Stimulated activated CD4-positive, alpha-beta T cell treated with anti-CD3 and anti-CD28 coated beads, Interleukin-12 subunit alpha, Interleukin-12 subunit beta, amount 100 ng/mL, for 24 hours (primary cell): ENCODE measurements around the gene ARSJ.

Source experiments
- DNase-seq, 2 experiments: peaks; one replicate each; pipeline ENCODE4 v3.0.0-alpha.2; 2020; ENCODE audit warnings: low read depth in 2 of 2

Gene ARSJ

DNA sequence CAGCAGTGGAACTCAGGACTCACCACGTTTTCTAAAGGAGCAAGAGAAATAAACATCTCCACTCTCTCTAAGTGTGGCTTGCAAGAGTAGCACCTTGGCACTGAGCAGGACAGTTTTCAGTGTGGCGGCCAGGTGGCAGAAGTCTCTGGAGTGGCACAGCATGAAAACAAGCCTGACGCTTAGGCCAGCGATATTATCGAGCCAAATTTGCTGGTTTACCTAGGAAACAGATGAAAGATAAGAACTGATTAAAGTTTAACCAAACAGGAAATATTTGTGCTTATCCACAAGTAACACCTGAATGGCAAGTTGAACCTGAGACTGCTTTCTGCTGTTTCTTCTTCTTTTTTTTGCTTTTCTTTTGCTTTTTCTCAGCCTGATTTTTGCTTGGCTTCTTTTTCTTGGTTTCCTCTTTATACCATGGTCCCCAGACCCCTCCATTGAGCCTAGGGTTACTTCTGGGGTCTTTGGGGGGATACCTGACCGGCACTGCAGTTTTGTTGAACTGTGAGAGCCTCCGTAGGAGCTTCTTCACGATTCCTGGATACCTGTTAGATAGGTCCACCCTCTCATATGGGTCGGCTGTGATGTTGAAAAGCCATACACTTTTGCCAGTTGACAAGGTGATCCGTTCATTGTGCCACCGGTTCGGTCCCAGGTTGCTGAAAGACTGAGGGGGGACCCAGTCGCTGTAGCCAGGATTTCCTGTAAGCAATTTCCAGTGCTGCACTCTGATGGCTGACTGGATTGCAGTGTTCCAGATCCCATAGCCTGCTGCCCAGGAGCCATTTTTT is 77.3 kb downstream of the ARSJ start:
- DNase-seq, result peak; percentile 13 to 35

DNA sequence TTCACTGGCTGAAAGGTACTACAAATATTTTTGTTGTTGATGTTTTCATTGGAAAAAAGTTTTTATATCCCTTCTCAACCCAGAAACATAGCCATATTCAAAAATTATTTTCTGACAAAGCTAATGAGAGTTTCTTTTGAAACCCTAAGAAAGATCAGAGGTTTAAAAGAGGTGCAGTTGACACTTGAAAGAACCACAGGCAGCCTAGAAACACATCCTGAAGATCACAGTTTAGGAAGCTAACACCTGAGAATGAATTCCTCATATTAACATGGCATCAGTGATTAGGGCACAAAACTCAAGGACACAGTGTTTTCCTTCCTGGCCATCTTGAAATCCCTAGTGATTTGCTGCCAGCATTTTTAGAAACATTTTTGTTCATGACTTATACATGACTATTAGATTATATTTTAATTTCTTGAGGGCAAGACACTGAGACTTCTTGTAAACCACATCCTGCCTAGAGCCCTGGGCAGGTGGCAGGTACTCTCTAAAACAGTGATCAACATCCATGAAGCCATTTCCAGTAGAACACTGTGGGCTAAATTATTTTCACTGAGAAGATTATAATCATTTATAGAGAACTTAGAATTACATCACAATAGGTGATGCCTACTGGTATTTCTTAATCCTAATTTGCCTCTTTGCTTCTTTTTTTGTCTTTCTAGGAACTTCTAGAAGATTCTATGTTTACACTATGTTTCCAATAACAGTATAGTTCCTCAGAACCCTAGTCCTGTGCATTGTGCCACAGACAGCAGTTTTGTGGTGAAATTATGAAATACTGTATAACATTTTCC is 80.0 kb downstream of the ARSJ start:
- DNase-seq, result no peak

DNA sequence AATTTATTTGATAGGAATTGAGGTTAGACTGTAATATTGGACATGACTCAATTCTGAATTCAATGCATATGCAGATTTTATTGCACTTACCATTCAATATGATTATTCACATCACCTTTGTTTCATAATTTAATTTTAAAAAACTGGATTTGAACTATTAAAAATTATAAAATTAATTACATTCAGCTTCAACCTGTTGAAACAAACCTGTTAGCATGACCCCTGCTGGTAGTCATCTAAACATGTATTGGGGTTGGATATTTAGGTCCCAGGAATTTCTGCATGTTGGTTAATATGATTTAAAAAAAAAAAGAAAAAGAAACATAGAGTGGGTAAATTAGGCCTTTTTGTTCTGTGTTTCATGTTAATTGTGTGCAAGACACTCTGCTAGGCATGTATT is 85.9 kb downstream of the ARSJ start:
- DNase-seq, result no peak

DNA sequence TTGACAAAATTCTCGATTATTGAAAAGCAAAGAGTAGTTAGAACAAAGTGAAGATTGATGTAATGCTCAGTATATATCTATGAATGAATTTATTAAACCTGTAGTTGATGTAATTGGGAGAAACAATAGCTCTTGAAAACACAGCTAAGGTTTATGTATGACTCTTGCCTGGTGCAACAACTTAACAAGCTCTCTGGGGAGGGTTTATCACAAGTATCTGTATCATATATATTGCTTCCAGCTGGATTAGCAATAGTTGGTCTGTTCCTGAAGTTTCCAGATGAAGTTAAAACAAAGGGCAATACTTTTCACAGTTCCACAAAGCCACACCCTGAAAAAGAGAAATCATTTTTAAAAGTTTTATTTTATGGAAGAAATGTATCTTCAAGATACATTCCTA is 91.4 kb downstream of the ARSJ start:
- DNase-seq, result no peak

DNA sequence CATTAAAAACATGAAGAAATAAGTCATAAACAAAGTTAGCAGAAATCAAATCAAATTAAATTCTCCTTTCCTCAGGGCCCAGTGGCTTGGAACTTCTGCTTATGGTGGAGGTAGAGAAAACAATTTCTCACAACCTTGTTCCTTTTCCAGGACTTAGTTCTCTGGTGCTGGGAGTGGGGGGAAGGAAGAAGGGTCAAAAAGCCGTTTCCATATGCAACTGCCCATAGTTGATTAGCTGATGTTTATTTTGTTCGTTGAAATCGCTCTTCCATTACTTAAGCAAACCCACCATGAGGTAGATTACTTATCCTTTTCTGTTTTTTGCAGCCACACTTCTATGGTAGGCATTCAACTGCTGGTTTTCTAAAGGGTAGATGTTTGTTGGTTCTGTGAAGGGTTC is 94.2 kb downstream of the ARSJ start:
- no peak for DNase-seq

DNA sequence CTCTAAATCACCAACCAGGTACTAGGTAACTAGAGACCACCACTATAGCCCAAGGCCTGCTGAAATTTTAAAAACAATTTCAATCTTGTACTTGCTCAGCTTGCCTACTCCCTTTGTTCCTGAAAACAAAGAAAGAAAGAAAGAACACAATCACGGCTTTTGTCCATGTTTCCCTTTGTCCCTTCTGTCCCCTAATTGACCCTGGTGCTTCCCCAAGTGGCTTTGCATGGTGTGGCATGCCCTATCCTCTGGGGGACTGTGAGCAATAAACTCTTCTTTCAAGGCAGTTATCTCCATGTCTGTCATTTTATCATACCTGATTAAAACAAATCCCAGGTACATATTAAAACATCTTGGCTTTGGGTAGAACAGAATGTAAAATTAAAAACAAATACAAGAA is 94.8 kb downstream of the ARSJ start:
- no peak for DNase-seq

DNA sequence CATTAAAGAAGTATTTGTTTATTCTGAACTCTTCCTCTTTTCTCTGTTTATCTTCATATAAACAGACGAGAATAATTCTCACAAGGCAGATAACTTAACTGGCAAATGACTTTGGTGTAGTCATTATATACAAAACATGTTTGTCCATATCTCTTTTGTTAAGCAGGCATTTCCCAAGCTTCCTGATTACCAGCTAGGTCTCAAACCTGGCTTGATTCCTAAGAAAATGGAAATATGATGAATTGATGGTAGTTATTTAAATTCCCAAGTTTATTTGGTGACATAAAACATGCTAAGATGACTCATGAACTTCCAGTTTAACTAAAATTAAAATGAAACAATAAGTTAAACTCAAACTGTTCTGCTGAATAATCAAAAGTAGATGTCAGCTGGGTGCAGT is 96.8 kb downstream of the ARSJ start:
- no peak for DNase-seq

DNA sequence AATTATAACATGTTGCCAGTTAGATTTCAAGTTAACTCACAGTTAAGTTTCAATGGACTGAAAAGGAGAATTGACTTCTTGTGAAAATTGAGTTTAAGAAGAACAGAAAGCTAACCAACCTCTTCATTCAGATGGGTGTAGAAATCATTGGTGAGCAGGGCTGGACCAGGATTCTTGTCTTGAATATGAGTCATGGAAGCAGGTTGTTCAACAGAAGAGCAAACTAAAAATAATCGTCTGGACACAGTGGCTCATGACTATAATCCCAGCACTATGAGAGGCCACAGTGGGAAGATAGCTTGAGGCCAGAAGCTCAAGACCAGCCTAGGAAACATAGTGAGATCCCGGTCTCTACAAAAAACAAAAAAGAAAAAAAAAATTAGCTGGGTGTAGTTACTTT is 98.2 kb downstream of the ARSJ start:
- DNase-seq, result no peak

DNA sequence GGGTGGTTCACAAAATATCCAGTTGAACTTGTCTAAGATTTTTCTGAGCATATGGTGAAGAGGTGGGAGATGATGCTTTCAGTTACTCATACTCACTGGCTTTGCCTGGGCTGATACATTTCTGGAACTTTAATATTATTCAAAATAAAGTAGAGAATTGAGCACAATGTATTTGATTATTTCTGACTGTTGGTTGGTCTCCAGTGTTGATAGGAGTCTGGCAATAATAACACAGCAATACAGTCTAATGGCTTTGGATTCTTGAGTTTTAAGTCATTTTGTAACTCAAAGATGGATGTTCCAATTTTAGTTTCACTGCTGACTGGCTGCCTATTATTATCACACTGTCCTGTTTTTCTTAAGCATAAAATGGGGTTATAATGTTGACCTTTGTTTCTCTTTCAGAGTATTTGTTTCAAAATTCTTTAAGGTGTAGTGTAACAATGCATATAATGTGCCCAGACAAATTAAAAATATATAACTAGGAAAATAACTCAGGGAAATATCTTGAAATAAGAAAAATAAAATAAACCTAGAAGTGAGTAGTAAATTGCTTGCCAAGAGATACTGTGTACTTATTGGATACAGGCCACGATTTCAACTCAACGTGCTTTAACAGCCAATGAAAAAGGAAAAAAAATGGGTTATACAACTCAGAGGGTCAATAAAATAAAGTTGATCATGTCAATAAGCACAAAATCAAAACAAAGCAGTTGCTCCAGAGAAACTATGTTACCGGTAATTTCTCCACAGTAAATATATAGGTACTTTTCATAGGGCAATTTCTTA is 99.0 kb downstream of the ARSJ start:
- no peak for DNase-seq

DNA sequence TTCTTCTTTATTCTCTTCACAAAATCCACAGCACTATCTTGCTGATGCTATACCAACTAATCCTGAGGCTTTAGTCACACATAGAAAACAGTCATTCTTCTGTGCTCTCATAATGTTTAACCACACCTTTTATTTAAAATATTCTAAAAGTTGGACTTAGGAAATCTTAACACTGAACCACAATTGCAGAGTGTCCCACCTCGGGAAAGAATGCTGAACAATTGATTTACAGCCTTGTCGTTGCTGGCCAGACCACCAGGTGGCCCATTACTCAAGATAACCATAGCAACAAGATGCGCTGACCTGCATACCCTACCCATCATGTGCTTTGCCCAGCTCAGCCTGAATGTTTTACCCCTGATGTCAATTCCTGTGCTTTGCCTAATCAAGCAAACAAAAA is 100.8 kb downstream of the ARSJ start:
- DNase-seq, result no peak

DNA sequence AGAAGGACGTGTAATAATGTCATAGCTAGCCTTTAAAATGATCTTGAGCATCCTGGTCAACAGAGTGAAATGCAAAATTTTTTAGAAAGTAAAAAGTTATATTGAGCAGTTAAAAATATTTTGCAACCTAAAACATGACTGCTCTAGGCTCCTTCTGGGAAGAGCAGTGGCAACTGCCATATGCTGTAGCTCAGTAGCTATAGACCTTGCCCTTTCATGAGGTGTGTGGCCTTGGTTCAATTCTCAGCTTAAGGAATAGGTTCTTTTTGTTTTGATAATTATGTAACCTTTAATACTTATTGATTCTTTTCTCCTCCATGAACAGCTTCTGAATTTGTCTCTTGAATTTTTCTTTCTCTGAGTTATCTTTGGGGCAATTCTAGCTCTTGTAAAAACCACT is 105.0 kb downstream of the ARSJ start:
- DNase-seq, result no peak

DNA sequence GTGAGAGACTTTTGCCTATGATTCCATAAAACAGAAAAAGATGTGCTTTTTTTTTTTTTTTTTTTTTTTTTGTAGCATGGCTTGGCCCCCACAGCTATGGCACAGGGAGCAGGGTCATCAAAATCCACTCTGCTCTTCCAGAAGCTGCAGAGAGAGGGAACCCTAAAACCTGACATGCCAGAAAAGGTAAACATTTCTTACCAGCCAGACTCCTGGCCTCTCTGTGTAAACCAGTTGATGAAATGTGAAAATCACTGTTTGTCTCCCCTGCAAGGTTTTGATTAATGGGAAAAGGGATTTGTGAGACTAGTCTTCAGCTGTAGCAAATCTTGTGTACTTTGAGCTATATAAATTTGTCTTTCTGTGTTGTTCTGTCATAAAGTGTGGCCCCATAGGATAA is 105.9 kb downstream of the ARSJ start:
- no peak for DNase-seq

DNA sequence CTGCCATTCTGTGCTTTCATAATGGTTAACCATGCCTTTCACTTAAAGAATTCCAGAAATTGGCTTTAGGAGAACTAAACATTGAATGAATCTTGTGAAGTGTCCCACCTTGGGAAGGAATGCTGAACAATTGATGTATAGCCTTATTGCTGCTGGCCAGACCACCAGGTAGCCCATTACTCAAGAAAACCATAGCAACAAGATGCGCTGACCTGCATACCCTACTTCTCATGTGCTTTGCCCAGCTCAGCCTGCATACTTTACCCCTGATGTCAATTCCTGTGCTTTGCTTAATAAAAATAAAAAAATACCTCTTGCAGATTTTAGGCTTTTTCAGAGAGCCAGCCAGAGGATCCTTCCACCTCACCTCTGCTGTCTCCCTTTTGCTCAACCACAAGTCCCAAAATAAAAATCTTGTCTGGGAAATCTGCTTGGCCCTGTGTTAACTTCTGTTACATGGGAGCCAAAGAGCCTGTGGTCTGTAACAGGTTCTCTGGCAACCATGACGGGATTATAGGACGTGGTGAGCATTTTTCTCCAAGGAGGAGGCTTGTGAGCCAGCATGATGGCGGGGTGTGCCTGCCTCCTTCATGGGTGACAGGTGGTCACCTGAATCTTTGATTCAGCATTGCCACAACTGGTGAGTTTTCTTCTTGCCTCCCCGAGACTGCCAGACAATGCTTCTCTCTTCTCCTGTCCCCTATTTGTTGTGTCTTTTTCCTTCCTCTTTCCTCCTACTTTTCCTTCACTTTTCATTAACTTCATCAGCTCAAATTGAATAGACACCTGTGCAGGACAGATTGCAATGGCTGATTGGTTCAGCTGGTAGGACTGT is 106.8 kb downstream of the ARSJ start:
- no peak for DNase-seq

DNA sequence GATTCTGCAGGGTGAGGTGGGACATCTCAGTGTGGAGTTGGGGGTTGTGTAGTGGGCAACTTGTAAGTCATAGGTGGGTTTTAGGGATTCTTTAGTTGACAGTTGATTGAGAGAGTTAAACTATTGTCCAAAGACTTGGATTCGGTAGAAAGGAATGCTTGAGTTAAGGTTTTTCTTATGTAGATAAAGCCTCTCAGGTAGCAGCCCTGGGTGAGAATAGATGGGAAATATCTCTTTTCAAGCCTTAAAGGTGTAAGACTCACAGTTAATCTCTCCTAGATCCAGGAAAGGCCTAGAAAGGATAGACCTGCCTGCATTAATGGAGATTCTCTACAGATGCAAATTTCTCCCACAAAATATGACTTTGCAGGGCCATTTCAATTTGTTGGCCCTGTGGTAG is 108.4 kb downstream of the ARSJ start:
- DNase-seq, result no peak

DNA sequence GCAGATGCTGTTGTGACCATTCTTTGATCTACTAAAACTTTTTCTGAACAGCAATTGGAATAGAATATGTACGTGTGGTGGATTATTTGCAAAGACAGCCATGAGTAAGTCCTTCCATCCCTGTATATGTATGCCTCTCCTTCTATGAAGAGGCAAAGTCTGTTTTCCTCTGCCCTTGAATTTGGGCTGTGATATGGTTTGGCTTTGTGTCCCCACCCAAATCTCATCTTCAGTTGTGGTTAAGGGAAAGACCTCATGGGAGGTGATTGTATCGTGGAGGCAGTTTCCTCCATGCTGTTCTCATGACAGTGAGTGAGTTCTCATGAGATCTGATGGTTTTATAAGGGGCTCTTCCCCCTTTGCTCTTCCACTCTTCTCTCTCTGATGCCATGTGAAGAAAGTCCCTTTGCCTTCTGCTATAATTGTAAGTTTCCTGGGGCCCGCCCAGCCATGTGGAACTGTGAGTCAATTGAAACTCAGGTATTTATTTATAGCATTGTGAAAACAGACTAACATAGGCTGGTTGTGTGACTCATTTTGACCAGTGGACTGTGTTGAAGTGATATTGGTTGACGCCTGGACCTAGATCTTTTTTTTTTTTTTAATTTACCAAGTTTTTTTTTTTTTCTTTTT is 109.6 kb downstream of the ARSJ start:
- peak; percentile 41 for DNase-seq

DNA sequence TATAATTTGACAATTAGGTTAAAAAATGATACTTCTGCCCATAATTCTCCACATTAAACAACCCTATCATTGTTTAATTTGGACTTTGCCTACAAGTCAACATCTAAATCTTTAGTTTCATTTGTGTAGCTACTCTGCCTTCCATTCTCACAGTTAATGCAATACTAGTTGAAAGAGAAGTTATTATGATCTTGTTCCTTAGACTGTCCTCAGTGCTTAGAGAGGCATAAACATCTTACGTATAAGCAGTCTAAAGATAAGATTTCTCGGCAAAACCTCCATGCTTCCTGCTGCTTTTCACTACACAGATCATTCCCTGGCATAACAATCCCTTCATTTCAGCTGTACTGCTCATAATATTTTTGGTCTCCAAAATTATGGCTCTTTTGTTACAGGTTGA is 112.8 kb downstream of the ARSJ start:
- DNase-seq, result no peak

DNA sequence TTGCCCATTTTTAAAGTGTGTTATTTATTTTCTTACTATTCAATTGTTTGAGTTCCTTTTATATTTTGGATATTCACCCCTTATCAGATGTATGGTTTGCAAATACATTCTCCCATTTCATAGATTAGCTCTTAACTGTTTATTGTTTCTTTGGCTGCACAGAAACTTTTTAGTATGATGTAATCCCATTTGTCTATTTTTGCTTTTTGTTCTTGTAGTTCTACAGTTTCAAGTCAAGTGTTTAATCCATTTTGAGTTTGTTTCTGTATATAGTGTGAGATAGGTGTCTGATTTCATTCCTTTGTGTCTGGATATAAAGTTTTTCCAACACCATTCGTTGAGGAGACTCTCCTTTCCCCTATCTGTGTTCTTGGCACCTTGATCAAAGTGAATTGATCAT is 120.5 kb downstream of the ARSJ start:
- no peak for DNase-seq

DNA sequence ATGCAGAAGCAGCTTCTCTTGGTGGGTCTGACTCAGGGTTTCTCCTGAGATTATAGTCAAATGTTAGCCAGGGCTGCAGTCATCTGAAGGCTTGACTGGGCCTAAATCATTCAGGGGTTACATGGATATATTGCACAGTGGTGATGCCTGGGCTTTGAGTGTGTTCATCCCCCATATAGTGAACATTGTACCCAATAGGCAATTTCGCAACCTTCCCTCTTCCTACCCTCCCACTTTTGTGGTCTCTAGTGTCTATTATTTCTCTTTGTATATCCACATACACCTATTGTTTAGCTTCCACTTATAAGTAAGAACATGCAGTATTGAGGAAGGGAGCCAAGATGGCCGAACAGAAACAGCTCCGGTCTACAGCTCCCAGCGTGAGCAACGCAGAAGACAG is 127.6 kb downstream of the ARSJ start:
- no peak for DNase-seq
